NK-92 (cell line): ENCODE measurements around the gene LMX1B.
"Not testable (repeated sequence)": the region's sequence is repeated elsewhere in the genome, so short reads cannot be mapped to it uniquely, and the experiment has no call there.

Source experiments
- DNase-seq: peaks from one replicate; lab custom pipeline; 2025; ENCODE audit not compliant: unreplicated experiment; lab: John Stamatoyannopoulos, UW

LMX1B gene

DNA sequence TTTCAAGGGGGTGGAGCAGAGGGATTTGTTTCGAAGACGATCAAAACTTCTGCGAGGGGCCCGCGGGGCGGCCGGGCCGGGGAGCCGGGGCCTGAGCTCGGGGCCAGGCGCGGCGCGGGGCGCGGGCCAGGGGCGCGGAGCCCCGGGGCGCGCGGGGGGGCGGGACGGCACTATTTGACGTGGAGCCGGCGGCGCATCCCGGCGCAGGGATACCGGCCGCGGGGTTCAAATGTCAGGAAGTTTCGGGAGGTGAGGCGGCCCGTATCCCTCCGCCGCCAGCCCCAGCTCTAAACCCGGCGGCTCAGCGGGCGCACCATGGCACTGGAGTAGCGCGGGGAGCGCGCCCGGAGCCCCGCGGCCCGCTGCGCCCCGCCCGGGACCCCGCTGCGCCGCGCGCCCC is at the start of gene LMX1B:
Gene LMX1B, plus strand, starts transcription at position 278 of the 400 bp plus-strand sequence. CDS start 522 bp downstream, outside the sequence.
- no peak for DNase-seq

DNA sequence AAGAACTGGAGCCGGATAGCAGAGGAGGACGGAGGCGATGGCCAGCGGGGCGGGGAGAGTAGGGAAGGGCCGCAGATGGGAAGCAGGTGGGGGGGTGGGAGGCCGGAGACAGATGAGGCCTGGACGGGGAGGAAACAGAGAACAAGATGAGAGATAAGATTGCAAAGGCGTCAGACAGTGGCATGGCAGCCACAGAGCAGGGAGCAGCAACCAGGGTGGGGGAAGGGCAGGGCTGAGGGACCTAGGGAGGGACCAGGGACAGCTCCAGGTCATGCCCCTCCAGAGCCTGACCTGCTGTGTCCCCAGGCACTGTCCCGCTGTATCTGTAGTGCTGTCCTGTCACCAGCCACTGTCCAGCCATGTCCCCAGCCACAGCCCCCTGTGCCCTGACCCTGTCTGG is 49.6 kb upstream of the LMX1B start:
- DNase-seq = no peak

DNA sequence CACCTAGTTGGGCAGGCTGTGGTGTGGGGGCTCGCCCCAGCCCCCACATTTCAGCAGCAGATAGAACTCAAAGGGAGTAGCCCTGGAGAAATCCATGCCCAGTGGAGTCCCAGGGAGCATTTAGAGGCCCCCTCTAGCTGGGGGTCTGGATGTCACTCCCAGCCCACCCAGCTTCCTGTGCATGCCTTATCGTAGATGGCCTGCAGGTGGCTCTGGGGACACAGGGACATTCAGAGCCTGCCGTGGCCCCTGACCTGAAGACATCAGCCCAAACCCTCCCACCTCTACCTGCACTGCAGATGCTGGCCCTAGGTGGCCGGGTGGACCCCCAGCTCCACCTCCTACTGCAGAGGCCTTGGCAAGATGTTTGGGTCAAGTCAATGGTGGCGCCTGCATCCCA is 49.0 kb upstream of the LMX1B start:
- no peak for DNase-seq

GRCh38 chr9:126565336-126566128 is 48.2 kb upstream of the LMX1B start:
- DNase-seq = no peak

- DNase-seq = no peak
These were observed 44.7 kb upstream of the LMX1B start for GRCh38 chr9:126569036-126569435.

DNA sequence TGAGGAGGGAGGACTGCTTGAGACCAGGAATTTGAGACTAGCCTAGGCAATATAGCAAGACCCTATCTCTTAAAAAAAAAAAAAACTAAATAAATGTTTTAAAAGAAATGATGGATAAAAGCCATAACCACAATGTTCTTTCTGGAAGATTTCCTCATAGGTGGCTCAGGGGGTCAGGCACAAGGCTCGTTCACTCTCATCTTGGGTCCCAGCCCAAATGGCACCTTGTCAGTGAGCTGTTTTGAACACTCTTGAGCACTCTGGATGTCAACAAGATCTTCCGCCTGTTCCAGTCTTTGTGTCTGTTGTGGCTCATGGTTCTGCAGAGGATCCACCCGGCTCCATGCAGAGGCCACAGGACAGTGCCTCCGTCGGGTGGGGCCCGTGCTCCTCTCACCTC is 35.7 kb upstream of the LMX1B start:
- DNase-seq = no peak

- DNase-seq = not testable (repeated sequence)
These were observed 33.4 kb upstream of the LMX1B start for GRCh38 chr9:126580319-126580718.

DNA sequence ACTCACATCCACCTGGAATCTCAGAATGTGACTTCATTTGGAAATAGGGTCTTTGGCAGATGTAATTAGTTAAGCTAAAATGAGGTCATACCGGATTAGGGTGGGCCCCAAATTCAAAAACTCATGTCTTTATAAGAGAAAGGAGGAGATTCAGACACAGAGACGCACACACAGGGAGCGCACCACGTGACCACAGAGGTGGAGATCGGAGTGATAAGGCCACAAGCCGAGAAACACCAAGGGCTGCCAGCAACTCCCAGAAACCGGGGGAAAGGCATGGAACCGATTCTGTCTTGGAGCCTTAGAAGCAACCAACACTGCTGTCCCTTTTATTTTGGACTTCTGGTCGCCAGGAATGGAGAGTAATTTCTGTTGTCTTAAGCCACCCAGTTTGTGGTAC is 31.8 kb upstream of the LMX1B start:
- no peak for DNase-seq

DNA sequence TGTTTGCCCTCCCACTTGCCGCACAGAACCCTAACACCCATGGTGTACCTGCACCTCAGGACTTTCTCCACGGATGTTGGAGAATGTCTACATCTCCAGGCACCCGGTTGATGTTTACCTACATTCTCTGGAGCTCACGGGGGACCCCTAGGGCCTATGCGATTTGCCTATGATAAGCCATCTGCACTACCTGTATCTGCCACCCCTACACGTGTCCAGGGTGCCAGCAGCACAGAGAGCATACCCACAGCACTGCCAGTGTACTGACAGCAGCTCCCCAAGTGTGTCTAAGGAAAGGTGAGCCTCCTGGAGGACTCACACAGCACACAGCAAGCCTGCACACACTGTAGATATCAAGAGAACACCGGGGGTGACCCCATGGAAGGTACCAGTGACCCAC is 31.3 kb upstream of the LMX1B start:
- DNase-seq = no peak

- no peak for DNase-seq
These were observed 30.5 kb upstream of the LMX1B start for GRCh38 chr9:126583144-126583760.

DNA sequence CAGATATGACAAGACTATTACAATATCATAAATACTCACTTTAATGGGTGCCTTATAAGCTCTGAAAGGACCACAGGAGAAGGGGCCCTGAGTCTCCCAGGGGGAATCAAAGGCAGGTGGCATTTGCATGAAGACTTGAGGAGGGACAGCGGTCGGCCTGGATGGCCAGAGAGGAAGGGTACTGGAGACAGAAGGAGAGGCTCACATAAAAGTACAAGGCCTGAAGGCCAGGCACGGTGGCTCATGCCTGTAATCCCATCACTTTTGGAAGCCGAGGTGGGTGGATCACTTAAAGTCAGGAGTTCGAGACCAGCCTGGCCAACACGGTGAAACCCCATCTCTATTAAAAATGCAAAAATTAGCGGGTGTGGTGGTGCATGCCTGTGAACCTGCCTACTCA is 29.1 kb upstream of the LMX1B start:
- DNase-seq = no peak

DNA sequence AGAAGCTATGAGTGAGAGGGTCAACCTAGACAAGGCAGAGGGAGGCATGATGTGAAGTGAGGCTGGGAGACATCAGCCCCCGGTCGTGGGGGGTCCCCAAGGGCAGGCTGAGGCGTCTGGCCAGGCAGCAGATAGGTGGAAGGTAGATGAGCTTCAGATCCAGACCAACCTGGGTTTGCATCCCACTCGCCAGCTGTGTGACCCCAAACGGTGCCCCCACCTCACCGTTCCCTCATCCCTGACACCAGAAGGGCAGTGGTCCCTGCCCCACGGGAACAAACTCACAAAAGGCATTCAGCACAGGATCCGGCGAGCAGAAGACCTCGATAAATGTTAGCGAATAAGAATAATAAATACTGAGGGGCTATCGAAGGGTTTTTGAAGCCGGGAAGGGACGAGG is 27.5 kb upstream of the LMX1B start:
- no peak for DNase-seq

DNA sequence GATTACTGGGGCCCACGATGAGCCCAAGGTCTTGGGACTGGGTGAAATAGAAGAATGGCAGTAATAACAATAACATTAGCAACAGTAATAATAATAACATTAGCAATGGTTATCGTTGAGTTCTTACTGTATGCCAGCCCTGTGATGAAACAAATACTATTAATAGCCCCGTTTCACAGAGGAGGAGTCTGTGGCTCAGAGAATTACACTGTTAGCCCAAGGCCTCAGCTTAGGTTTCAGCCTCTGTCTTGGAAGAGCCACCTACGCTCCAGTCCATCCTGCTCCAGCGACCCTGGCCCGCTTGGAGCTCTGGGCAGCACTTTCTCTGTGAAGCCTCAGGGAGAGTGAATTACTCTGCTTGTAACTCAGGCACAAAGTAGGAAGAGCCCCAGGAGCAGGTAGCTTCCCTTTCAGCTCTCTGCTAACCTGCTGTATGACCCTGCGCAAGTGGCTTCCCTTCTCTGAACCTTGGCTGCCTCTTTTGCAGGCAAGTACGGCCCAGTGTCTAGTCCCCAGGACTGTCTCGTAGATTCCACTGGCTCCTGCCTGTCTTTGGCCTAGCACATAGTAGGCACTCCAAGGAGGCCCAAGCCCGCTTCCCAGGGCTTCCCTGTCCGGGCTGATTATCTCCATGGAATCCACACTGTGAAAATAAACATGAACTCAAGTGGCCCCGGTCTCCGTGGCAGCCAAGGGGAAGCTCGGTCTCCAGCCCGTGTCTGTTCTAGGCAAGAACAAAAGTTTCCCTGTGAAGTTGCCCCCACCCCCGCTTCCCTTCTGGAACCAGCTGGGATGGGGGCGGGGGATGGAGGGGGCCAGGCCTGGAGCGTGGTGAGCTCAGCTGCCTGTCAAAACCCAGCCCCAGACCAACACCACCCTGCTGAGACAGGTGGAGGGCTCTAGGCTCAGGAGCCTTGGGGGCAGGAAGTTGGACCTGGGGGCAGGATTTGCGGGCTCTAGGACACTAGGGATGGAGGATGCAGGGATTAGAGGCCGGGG is 26.2 kb upstream of the LMX1B start:
- DNase-seq = no peak

GRCh38 chr9:126588491-126589168 is 25.1 kb upstream of the LMX1B start:
- no peak for DNase-seq

DNA sequence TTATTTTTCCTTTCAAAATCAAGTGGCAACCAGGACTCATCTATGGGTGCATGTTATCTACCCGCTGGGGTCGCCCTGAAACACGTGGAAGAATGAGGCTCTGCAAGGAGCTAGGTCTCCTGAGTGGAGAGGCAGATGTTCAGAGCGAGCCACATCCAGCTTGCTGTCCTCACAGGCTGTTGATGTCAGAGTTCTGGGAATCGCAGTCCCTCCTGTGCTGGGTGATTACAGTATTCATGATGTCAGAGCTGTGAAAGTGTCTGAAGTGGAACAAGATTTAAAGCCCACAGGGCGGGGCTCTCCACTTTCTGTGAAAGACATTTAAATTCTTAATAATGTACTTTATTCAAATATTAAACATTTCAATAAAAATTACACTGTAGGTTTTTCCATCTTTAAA is 24.4 kb upstream of the LMX1B start:
- DNase-seq = no peak

- DNase-seq = no peak
These were observed 22.6 kb upstream of the LMX1B start for GRCh38 chr9:126591083-126591482.

DNA sequence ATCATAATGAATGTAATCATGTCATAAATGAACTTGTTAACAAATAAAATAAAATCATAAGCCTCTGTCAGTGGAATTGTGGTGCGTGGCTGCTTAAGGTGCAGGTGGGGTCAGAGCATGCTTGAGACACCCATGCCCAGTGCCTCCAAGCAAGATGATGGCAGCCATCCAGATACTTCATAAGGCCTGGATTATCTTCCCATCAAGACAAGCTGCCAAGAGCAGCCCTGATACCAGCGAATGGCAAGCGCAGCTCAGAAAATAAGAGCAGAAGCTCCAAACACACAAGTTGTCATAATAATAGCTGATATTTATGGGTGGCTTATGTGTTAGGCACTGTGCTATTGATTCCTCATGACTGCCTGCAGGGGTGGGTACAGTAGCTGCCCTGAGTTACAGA is 21.8 kb upstream of the LMX1B start:
- no peak for DNase-seq

- no peak for DNase-seq
These were observed 21.3 kb upstream of the LMX1B start for GRCh38 chr9:126592461-126592860.

DNA sequence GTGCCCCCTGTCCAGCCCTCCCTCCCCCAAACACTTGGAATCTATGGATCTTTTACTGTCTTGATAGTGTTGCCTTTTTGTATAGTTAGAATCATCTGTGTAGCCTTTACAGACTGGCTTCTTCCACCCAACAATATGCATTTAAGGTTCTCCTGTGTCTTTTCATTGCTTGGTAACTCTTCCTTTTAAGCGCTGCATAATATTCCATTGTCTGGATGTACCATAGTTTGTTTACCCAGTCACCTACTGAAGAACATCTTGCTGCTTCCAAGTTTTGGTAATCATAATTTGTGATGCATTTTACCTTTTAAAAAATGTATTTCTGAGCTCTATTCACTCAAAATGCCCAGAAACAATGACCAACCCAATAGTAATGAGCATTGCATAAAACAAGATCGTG is 17.7 kb upstream of the LMX1B start:
- no peak for DNase-seq

- no peak for DNase-seq
These were observed 14.6 kb upstream of the LMX1B start for GRCh38 chr9:126599047-126599650.
